Loucy (cell line): ENCODE results near the gene PABPN1.

Experiments used
- H2AFZ ChIP-seq: fragments of 200-600 bp; sonication (generic); 2 replicates; pipeline ENCODE4 v1.6.0; 2016; ENCODE audit warnings: antibody characterized with exemption, mild to moderate bottlenecking, low read length, moderate library complexity
- H3F3A ChIP-seq: fragments of 200-600 bp; 2 replicates; pipeline ENCODE4 v1.6.0; 2016; ENCODE audit warnings: antibody characterized with exemption, low read depth, mild to moderate bottlenecking
- H3K27me3 ChIP-seq: fragments of 200-600 bp; sonication (generic); 2 replicates; pipeline ENCODE4 v1.6.1; 2014; ENCODE audit warnings: low read length, mild to moderate bottlenecking; ENCODE audit not compliant: insufficient read depth, poor library complexity, severe bottlenecking
- H3K36me3 ChIP-seq: fragments of 200-600 bp; sonication (generic); 2 replicates; pipeline ENCODE4 v1.6.1; 2016; ENCODE audit warnings: low read length; ENCODE audit not compliant: insufficient read depth
- H3K4me1 ChIP-seq: fragments of 200-600 bp; sonication (generic); 2 replicates; pipeline ENCODE4 v1.5.1; 2014; ENCODE audit warnings: low read length, mild to moderate bottlenecking; ENCODE audit not compliant: insufficient read depth, poor library complexity, severe bottlenecking
- H3K4me2 ChIP-seq: fragments of 200-600 bp; sonication (generic); 2 replicates; pipeline ENCODE4 v1.6.0; 2014; ENCODE audit warnings: antibody characterized with exemption, low read length, low read depth, mild to moderate bottlenecking; ENCODE audit not compliant: poor library complexity, severe bottlenecking
- H3K4me3 ChIP-seq: fragments of 200-600 bp; sonication (generic); 2 replicates; pipeline ENCODE4 v1.5.1; 2014; ENCODE audit warnings: low read length, mild to moderate bottlenecking, mixed read lengths; ENCODE audit not compliant: poor library complexity, severe bottlenecking
- H3K79me2 ChIP-seq: fragments of 200-600 bp; sonication (generic); 2 replicates; pipeline ENCODE4 v1.6.1; 2014; ENCODE audit warnings: low read length; ENCODE audit not compliant: insufficient read depth
- H3K9ac ChIP-seq: fragments of 200-600 bp; sonication (generic); 2 replicates; pipeline ENCODE4 v1.6.0; 2014; ENCODE audit warnings: mild to moderate bottlenecking, low read depth, low read length, moderate library complexity; ENCODE audit not compliant: poor library complexity, severe bottlenecking
- H3K9me2 ChIP-seq: fragments of 200-600 bp; sonication (generic); replicated peaks from 2 replicates; pipeline ENCODE4 v1.6.1; 2016; ENCODE audit warnings: low read depth, low read length, mixed read lengths
- H3K9me3 ChIP-seq: fragments of 200-600 bp; sonication (generic); 2 replicates; pipeline ENCODE4 v1.6.1; 2014; ENCODE audit warnings: mild to moderate bottlenecking, antibody characterized with exemption, low read length, low read depth; ENCODE audit not compliant: insufficient read depth
- H4K20me1 ChIP-seq: fragments of 200-600 bp; sonication (generic); 2 replicates; pipeline ENCODE4 v1.6.0; 2014; ENCODE audit warnings: antibody characterized with exemption, low read length, mild to moderate bottlenecking; ENCODE audit not compliant: insufficient read depth, poor library complexity, severe bottlenecking
- EZH2phosphoT487 ChIP-seq: fragments of 200-600 bp; IDR thresholded peaks from 2 replicates; pipeline ENCODE4 v1.6.1; 2018; ENCODE audit warnings: antibody characterized with exemption, mild to moderate bottlenecking, moderate library complexity, borderline replicate concordance
- TF ChIP-seq, protein P1 (sequence below): fragments of 200-600 bp; sonication (generic); conservative IDR thresholded peaks from 2 replicates; pipeline ENCODE4 v1.5.1; 2014; ENCODE audit warnings: mild to moderate bottlenecking, antibody characterized with exemption, low read length

PABPN1 gene

DNA sequence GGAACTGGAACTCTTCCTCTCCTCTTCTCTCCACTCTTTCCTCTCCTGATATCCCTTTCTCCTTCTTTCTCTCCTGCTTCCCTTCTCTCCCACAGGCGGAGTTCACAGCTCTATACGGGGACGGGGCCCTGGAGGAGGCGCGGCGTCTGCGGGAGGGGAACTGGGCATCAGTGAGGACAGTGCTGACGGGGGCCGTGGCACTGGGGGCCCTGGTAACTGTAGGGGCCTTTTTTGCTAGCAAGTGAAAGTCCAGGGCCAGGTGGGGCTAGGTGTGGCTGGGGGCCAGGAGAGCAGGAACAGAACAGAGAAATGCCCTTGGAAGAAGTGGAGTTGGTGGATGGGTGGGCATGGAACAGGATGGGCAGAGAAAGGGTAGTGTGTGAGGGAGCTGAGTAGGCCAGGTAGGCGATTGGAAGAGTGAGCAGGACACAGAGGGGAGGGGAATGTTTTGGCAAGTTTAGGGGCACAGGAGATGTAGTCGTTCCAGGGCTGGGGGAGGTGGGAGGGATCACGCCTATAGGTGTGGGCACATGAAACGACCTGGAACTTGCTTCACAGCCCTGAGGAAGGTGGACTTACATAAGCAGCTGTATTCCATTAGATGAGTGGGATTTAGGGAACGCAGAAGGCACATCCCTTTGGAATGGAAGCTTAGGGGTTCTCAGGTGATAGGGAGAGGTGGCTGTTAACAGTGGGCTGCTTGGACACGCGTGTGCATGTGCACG is 12.4 kb upstream of the PABPN1 start:
- TF ChIP-seq EZH2phosphoT487, result no peak
- TF ChIP-seq, protein P1, sequence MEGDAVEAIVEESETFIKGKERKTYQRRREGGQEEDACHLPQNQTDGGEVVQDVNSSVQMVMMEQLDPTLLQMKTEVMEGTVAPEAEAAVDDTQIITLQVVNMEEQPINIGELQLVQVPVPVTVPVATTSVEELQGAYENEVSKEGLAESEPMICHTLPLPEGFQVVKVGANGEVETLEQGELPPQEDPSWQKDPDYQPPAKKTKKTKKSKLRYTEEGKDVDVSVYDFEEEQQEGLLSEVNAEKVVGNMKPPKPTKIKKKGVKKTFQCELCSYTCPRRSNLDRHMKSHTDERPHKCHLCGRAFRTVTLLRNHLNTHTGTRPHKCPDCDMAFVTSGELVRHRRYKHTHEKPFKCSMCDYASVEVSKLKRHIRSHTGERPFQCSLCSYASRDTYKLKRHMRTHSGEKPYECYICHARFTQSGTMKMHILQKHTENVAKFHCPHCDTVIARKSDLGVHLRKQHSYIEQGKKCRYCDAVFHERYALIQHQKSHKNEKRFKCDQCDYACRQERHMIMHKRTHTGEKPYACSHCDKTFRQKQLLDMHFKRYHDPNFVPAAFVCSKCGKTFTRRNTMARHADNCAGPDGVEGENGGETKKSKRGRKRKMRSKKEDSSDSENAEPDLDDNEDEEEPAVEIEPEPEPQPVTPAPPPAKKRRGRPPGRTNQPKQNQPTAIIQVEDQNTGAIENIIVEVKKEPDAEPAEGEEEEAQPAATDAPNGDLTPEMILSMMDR, result no peak
- peak overlapping the region; percentile 91 for H3K4me2 ChIP-seq
- H3K9ac ChIP-seq, result peak overlapping the region; percentile 97
- H4K20me1 ChIP-seq, result peaks cover 9% of the 10 kb centered on the region
- peaks cover 51% of the 10 kb centered on the region for H3K79me2 ChIP-seq
- peak overlapping the region; percentile 85 for H3K4me3 ChIP-seq
- H3K4me1 ChIP-seq, result peaks cover 31% of the 10 kb centered on the region
- H3K27me3 ChIP-seq, result no peaks in the 10 kb centered on the region
- H3K9me2 ChIP-seq, result no peaks in the 10 kb centered on the region
- no peaks in the 10 kb centered on the region for H3K36me3 ChIP-seq
- no peak overlapping the region for H2AFZ ChIP-seq
- H3F3A ChIP-seq, result no peaks in the 10 kb centered on the region
- no peaks in the 10 kb centered on the region for H3K9me3 ChIP-seq

DNA sequence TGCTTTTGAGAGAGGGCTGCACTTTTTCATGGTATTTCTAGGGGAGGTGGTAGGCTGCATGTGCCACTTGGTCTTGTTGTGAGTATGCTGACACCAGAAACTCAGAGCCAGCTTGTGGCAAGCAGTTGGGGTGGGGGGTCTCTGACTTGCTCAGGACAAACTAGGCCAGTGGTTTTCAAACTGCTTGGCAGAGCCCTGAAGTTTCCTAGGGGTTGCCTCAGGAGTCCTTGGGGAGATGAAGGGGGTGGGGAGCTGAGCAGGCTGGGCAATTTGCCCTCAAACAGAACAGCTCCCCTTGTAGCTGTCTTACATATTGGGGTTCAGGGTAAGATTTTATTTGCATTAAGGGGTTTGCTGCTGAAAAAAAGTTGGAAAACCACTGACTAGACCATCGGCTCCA is 10.7 kb upstream of the PABPN1 start:
- H3K4me2 ChIP-seq, result peak overlapping the region; percentile 91
- no peaks in the 10 kb centered on the region for H3K27me3 ChIP-seq
- peaks cover 50% of the 10 kb centered on the region for H3K79me2 ChIP-seq
- no peaks in the 10 kb centered on the region for H3F3A ChIP-seq
- H2AFZ ChIP-seq, result no peak overlapping the region
- no peaks in the 10 kb centered on the region for H3K36me3 ChIP-seq
- peak overlapping the region; percentile 4 for H3K4me3 ChIP-seq
- peak overlapping the region; percentile 97 for H3K9ac ChIP-seq
- no peaks in the 10 kb centered on the region for H3K9me3 ChIP-seq
- TF ChIP-seq, protein P1, result no peak
- TF ChIP-seq EZH2phosphoT487, result no peak
- H4K20me1 ChIP-seq, result peaks cover 9% of the 10 kb centered on the region
- H3K4me1 ChIP-seq, result peaks cover 31% of the 10 kb centered on the region
- no peaks in the 10 kb centered on the region for H3K9me2 ChIP-seq

DNA sequence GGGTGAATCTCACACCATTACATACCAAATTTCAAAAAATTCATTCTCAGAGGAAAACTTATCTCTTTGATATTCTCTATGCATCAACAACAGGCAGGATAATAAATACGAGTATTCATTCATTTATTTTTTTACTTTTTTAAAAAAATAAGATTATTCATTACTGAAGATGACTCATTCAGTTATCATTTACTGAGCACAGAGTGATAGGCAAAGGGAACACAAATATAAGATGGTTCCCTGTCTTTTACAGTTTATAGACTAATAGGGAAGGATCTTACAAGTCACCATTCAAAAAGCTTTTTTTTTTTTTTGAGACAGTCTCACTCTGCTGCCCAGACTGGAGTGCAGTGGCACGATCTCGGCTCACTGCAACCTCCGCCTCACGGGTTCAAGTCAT is 5.0 kb upstream of the PABPN1 start:
- Histone ChIP-seq H3K4me3 (no peak overlapping the region), H3K79me2 (no peaks in the 10 kb centered on the region), H3F3A (no peaks in the 10 kb centered on the region), H2AFZ (no peak overlapping the region), H3K4me1 (peaks cover 10% of the 10 kb centered on the region), H3K9ac (no peak overlapping the region), H3K36me3 (no peaks in the 10 kb centered on the region), H3K9me3 (no peaks in the 10 kb centered on the region), H3K9me2 (no peaks in the 10 kb centered on the region), H4K20me1 (no peaks in the 10 kb centered on the region), H3K4me2 (no peak overlapping the region), H3K27me3 (no peaks in the 10 kb centered on the region)
- TF ChIP-seq, protein P1, result no peak
- no peak for TF ChIP-seq EZH2phosphoT487
